ENCODE results near the gene HOXB6.

The HOXB6 gene

DNA sequence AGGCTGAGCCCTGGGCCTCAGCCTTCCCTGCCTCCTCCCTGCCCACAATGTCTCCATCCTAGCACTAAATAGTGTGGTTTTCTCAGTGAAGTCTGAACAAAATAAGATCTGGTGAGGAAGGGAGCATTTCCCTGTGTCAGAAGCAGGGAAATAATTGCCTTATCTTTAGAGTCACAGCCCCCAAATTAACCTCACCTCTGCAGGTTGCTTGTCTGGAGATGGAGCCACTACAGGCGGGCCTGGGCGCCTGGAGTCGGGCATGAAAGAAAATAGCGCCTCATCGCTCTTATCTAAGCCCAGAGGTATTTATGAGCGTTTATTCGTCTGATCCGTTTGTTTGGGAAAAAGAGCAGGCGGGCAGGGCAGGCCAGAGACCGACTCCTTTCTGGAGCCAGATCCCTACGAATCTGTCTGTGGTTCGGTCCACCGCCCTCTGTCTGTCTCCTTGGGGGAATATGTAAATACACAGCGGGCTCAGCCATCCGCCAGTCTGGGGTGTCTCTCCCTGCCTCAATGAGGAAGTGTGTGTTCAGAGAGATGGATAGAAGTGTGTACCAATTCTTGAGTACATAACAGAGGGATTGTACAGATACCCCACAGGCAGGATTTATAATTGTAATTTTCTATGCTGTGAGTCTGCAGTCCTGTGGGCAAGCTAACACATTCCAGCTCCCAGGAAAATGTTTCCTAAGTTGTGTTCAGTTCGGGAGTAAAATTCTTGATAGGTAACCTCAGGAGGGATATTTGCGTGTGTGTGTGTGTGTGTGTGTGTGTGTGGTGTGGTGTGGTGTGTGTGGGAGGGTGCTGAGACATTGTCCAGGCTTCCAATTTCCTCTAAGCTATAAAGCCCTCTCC is 4.3 kb downstream of the HOXB6 start:
- Histone ChIP-seq H3K4me1 (ENCODE audit: control insufficient read depth, insufficient read depth, low read length) (peaks cover 36% of the 10 kb centered on the region), H3K36me3 (ENCODE audit: control insufficient read depth in 2 of 2, insufficient read depth in 1 of 2, low read length in 2 of 2) (peaks cover 3 to 22% of the 10 kb centered on the region in 2 experiments; a peak in 1 of 3 replicates), H3K27ac (ENCODE audit: extremely low read depth, low read depth, low read length) (peak overlapping the region; percentile 86), H3K4me3 (ENCODE audit: low read depth, low read length) (peak overlapping the region; percentile 14), H3K9me3 (ENCODE audit: control insufficient read depth, insufficient read depth, low read depth, low read length) (no peaks in the 10 kb centered on the region)
- POLR2A ChIA-PET = interaction anchor here (0.6 to 1.9 kb wide), 5 partner anchors 9 to 25 kb away, joined by 3 to 8 read pairs (median 3); partner anchors contain the start of gene HOXB9
- CTCF ChIA-PET = interaction anchor here (0.6 to 2.2 kb wide), 17 partner anchors 9 to 651 kb away, joined by 3 to 6 read pairs (median 4); no protein-coding TSS in a partner anchor
- TF ChIP-seq ZNF16 (tag by site-specific recombination; IDR thresholded peaks at IDR 0.05; ENCODE audit: low read depth) (no peak), ZFHX2 (tag by site-specific recombination; conservative IDR thresholded peaks at IDR 0.05) (peak; percentile 99), ZBTB21 (tag by site-specific recombination; IDR thresholded peaks at IDR 0.05) (no peak; the same call in 1 of the 2 replicates), ZSCAN16 (tag by site-specific recombination; IDR thresholded peaks at IDR 0.05) (no peak), KLF8 (tag by site-specific recombination; IDR thresholded peaks at IDR 0.05) (peak; percentile 72), ZNF624 (tag by site-specific recombination; IDR thresholded peaks at IDR 0.05) (no peak), ZNF274 (IDR thresholded peaks at IDR 0.05; ENCODE audit: low read length) (no peak), ZNF274 (tag by site-specific recombination; IDR thresholded peaks at IDR 0.05; ENCODE audit: borderline replicate concordance) (no peak), ZNF114 (tag by site-specific recombination; IDR thresholded peaks at IDR 0.05) (no peak), KLF1 (tag by site-specific recombination; IDR thresholded peaks at IDR 0.05) (no peak), ZNF558 (tag by site-specific recombination; IDR thresholded peaks at IDR 0.05) (no peak), TRIM28 (IDR thresholded peaks at IDR 0.05; ENCODE audit: borderline replicate concordance, low read length) (no peak; the same call in 1 of the 2 replicates), ZNF664 (tag by site-specific recombination; IDR thresholded peaks at IDR 0.05) (no peak; the same call in 1 of the 2 replicates), ZNF677 (tag by site-specific recombination; IDR thresholded peaks at IDR 0.05) (no peak), GFI1B (tag by site-specific recombination; IDR thresholded peaks at IDR 0.05) (no peak)
- TF ChIP-seq, protein P1, sequence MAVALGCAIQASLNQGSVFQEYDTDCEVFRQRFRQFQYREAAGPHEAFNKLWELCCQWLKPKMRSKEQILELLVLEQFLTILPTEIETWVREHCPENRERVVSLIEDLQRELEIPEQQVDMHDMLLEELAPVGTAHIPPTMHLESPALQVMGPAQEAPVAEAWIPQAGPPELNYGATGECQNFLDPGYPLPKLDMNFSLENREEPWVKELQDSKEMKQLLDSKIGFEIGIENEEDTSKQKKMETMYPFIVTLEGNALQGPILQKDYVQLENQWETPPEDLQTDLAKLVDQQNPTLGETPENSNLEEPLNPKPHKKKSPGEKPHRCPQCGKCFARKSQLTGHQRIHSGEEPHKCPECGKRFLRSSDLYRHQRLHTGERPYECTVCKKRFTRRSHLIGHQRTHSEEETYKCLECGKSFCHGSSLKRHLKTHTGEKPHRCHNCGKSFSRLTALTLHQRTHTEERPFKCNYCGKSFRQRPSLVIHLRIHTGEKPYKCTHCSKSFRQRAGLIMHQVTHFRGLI (tag by site-specific recombination; IDR thresholded peaks at IDR 0.05) = no peak; the same call in 1 of the 2 replicates
- TF ChIP-seq, protein P2, sequence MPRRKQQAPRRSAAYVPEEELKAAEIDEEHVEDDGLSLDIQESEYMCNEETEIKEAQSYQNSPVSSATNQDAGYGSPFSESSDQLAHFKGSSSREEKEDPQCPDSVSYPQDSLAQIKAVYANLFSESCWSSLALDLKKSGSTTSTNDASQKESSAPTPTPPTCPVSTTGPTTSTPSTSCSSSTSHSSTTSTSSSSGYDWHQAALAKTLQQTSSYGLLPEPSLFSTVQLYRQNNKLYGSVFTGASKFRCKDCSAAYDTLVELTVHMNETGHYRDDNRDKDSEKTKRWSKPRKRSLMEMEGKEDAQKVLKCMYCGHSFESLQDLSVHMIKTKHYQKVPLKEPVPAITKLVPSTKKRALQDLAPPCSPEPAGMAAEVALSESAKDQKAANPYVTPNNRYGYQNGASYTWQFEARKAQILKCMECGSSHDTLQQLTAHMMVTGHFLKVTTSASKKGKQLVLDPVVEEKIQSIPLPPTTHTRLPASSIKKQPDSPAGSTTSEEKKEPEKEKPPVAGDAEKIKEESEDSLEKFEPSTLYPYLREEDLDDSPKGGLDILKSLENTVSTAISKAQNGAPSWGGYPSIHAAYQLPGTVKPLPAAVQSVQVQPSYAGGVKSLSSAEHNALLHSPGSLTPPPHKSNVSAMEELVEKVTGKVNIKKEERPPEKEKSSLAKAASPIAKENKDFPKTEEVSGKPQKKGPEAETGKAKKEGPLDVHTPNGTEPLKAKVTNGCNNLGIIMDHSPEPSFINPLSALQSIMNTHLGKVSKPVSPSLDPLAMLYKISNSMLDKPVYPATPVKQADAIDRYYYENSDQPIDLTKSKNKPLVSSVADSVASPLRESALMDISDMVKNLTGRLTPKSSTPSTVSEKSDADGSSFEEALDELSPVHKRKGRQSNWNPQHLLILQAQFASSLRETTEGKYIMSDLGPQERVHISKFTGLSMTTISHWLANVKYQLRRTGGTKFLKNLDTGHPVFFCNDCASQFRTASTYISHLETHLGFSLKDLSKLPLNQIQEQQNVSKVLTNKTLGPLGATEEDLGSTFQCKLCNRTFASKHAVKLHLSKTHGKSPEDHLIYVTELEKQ (tag by site-specific recombination; IDR thresholded peaks at IDR 0.05; ENCODE audit: borderline replicate concordance) = peak; percentile 64; the same call in 1 of the 2 replicates
- TF ChIP-seq, protein P3, sequence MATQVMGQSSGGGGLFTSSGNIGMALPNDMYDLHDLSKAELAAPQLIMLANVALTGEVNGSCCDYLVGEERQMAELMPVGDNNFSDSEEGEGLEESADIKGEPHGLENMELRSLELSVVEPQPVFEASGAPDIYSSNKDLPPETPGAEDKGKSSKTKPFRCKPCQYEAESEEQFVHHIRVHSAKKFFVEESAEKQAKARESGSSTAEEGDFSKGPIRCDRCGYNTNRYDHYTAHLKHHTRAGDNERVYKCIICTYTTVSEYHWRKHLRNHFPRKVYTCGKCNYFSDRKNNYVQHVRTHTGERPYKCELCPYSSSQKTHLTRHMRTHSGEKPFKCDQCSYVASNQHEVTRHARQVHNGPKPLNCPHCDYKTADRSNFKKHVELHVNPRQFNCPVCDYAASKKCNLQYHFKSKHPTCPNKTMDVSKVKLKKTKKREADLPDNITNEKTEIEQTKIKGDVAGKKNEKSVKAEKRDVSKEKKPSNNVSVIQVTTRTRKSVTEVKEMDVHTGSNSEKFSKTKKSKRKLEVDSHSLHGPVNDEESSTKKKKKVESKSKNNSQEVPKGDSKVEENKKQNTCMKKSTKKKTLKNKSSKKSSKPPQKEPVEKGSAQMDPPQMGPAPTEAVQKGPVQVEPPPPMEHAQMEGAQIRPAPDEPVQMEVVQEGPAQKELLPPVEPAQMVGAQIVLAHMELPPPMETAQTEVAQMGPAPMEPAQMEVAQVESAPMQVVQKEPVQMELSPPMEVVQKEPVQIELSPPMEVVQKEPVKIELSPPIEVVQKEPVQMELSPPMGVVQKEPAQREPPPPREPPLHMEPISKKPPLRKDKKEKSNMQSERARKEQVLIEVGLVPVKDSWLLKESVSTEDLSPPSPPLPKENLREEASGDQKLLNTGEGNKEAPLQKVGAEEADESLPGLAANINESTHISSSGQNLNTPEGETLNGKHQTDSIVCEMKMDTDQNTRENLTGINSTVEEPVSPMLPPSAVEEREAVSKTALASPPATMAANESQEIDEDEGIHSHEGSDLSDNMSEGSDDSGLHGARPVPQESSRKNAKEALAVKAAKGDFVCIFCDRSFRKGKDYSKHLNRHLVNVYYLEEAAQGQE (tag by site-specific recombination; IDR thresholded peaks at IDR 0.05) = no peak
- TF ChIP-seq, protein P4, sequence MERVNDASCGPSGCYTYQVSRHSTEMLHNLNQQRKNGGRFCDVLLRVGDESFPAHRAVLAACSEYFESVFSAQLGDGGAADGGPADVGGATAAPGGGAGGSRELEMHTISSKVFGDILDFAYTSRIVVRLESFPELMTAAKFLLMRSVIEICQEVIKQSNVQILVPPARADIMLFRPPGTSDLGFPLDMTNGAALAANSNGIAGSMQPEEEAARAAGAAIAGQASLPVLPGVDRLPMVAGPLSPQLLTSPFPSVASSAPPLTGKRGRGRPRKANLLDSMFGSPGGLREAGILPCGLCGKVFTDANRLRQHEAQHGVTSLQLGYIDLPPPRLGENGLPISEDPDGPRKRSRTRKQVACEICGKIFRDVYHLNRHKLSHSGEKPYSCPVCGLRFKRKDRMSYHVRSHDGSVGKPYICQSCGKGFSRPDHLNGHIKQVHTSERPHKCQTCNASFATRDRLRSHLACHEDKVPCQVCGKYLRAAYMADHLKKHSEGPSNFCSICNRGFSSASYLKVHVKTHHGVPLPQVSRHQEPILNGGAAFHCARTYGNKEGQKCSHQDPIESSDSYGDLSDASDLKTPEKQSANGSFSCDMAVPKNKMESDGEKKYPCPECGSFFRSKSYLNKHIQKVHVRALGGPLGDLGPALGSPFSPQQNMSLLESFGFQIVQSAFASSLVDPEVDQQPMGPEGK (tag by site-specific recombination; IDR thresholded peaks at IDR 0.05) = peak; percentile 66
- TF ChIP-seq, protein P5, sequence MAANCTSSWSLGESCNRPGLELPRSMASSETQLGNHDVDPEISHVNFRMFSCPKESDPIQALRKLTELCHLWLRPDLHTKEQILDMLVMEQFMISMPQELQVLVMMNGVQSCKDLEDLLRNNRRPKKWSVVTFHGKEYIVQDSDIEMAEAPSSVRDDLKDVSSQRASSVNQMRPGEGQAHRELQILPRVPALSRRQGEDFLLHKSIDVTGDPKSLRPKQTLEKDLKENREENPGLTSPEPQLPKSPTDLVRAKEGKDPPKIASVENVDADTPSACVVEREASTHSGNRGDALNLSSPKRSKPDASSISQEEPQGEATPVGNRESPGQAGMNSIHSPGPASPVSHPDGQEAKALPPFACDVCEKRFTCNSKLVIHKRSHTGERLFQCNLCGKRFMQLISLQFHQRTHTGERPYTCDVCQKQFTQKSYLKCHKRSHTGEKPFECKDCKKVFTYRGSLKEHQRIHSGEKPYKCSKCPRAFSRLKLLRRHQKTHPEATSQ (tag by site-specific recombination; IDR thresholded peaks at IDR 0.05) = no peak
- TF ChIP-seq, protein P6, sequence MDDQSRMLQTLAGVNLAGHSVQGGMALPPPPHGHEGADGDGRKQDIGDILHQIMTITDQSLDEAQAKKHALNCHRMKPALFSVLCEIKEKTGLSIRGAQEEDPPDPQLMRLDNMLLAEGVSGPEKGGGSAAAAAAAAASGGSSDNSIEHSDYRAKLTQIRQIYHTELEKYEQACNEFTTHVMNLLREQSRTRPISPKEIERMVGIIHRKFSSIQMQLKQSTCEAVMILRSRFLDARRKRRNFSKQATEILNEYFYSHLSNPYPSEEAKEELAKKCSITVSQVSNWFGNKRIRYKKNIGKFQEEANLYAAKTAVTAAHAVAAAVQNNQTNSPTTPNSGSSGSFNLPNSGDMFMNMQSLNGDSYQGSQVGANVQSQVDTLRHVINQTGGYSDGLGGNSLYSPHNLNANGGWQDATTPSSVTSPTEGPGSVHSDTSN (CRISPR knock-in tag; IDR thresholded peaks at IDR 0.05) = peak; percentile 50; the same call in 1 of the 2 replicates
- TF ChIP-seq, protein P7, sequence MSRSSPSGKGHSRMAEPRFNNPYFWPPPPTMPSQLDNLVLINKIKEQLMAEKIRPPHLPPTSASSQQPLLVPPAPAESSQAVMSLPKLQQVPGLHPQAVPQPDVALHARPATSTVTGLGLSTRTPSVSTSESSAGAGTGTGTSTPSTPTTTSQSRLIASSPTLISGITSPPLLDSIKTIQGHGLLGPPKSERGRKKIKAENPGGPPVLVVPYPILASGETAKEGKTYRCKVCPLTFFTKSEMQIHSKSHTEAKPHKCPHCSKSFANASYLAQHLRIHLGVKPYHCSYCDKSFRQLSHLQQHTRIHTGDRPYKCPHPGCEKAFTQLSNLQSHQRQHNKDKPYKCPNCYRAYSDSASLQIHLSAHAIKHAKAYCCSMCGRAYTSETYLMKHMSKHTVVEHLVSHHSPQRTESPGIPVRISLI (tag by site-specific recombination; IDR thresholded peaks at IDR 0.05) = no peak
